Neutrophil (primary cell): Measurements from ENCODE around the gene DCP1B.

Source experiments
- H3K27ac ChIP-seq: fragments of 200-600 bp; sonication (generic); 2 replicates; pipeline ENCODE4 v1.5.1; 2016; ENCODE audit warnings: mild to moderate bottlenecking, moderate library complexity
- H3K27me3 ChIP-seq: fragments of 200-600 bp; sonication (generic); 2 replicates; pipeline ENCODE4 v1.6.0; 2016; ENCODE audit warnings: mild to moderate bottlenecking
- H3K36me3 ChIP-seq: fragments of 200-600 bp; sonication (generic); 2 replicates; pipeline ENCODE4 v1.5.1; 2017
- H3K4me1 ChIP-seq, 2 experiments: fragments of 200-600 bp in 1 of 2; sonication (generic) in 1 of 2; 1 replicate in 1 of 2; 2 replicates in 1 of 2; pipeline versions ENCODE4 v1.5.1 to v1.6.1; 2013 to 2016; ENCODE audit warnings: low read depth in 1 of 2, low read length in 1 of 2, mild to moderate bottlenecking in 1 of 2, moderate library complexity in 1 of 2; ENCODE audit not compliant: control insufficient read depth in 1 of 2, insufficient read depth in 1 of 2
- H3K4me3 ChIP-seq, 2 experiments: fragments of 200-600 bp in 1 of 2; sonication (generic) in 1 of 2; 1 replicate in 1 of 2; 2 replicates in 1 of 2; pipeline ENCODE4 v1.5.1; 2013 to 2016; ENCODE audit warnings: low read depth in 1 of 2, low read length in 1 of 2, mild to moderate bottlenecking in 1 of 2, moderate library complexity in 1 of 2
- H3K9me3 ChIP-seq: fragments of 200-600 bp; sonication (generic); 2 replicates; pipeline ENCODE4 v1.5.1; 2016
- CTCF ChIP-seq: fragments of 200-600 bp; sonication (generic); IDR thresholded peaks from 2 replicates; pipeline ENCODE4 v1.5.1; 2016; ENCODE audit warnings: antibody characterized with exemption

The DCP1B gene

GRCh38 chr12:2049604-2050540 lies 45.6 kb upstream of the DCP1B start:
- TF ChIP-seq CTCF: no peak
- Histone ChIP-seq H3K9me3 (no peaks in the 10 kb centered on the region), H3K27ac (no peak overlapping the region), H3K36me3 (no peaks in the 10 kb centered on the region), H3K4me3 (no peak overlapping the region), H3K27me3 (peaks cover 94% of the 10 kb centered on the region), H3K4me1 (peaks cover 5 to 9% of the 10 kb centered on the region in 2 experiments)

GRCh38 chr12:2047752-2048151 lies 43.5 kb upstream of the DCP1B start:
- no peaks in the 10 kb centered on the region for H3K4me1 ChIP-seq
- H3K4me3 ChIP-seq: no peak overlapping the region
- peaks cover 90% of the 10 kb centered on the region for H3K27me3 ChIP-seq
- no peak overlapping the region for H3K27ac ChIP-seq
- no peaks in the 10 kb centered on the region for H3K9me3 ChIP-seq
- TF ChIP-seq CTCF: no peak
- no peaks in the 10 kb centered on the region for H3K36me3 ChIP-seq

GRCh38 chr12:2046957-2047356 lies 42.7 kb upstream of the DCP1B start:
- Histone ChIP-seq H3K27me3 (peaks cover 93% of the 10 kb centered on the region), H3K27ac (no peak overlapping the region), H3K9me3 (no peaks in the 10 kb centered on the region), H3K4me1 (no peaks in the 10 kb centered on the region), H3K36me3 (no peaks in the 10 kb centered on the region), H3K4me3 (no peak overlapping the region)
- TF ChIP-seq CTCF: no peak

- Histone ChIP-seq H3K27me3 (peaks cover 93% of the 10 kb centered on the region), H3K27ac (no peak overlapping the region), H3K36me3 (no peaks in the 10 kb centered on the region), H3K9me3 (no peaks in the 10 kb centered on the region), H3K4me3 (no peak overlapping the region), H3K4me1 (no peaks in the 10 kb centered on the region)
- TF ChIP-seq CTCF: no peak
These were observed 39.9 kb upstream of the DCP1B start for GRCh38 chr12:2044165-2044564.

GRCh38 chr12:2043054-2043453 lies 38.8 kb upstream of the DCP1B start:
- Histone ChIP-seq H3K27me3 (peaks cover 93% of the 10 kb centered on the region), H3K4me1 (no peaks in the 10 kb centered on the region), H3K4me3 (no peak overlapping the region)

More at GRCh38 chr12:2043054-2043453, 38.8 kb upstream of the DCP1B start:
- H3K9me3 ChIP-seq: no peaks in the 10 kb centered on the region
- H3K27ac ChIP-seq: no peak overlapping the region
- no peaks in the 10 kb centered on the region for H3K36me3 ChIP-seq
- TF ChIP-seq CTCF: no peak
